Esophagus squamous epithelium (tissue), 4 donors: Measurements from ENCODE around the gene SRR.

Source experiments
- CTCF ChIP-seq, 6 experiments: fragments of 450-650 bp in 4 of 6; fragments of 200-600 bp in 2 of 6; sonication (generic) in 2 of 6; IDR thresholded peaks; one replicate each; pipeline ENCODE4 v1.5.1; 2016 to 2019; ENCODE audit warnings: antibody characterized with exemption in 6 of 6, mild to moderate bottlenecking in 4 of 6, moderate library complexity in 4 of 6
- POLR2A ChIP-seq, 4 donors: fragments of 450-650 bp; IDR thresholded peaks; one replicate each; pipeline ENCODE4 v1.6.1; 2017; ENCODE audit warnings: antibody characterized with exemption in 4 of 4, mild to moderate bottlenecking in 4 of 4, moderate library complexity in 3 of 4

GRCh38 chr17:2337544-2338314, 34.0 kb downstream of the SRR start:
- TF ChIP-seq CTCF (IDR thresholded peaks at IDR 0.05): peak in 1 of 6 experiments; percentile 17
- peak in 2 of 4 donors; percentile 53 to 60 for TF ChIP-seq POLR2A (IDR thresholded peaks at IDR 0.05)
